VCaP (cell line): Measurements from ENCODE around the gene ZNF296.
A peak's percentile ranks its signal among the peaks of the same experiment; 100 is the strongest.

Experiments
- H3K27ac ChIP-seq: fragments of 450-650 bp; 2 replicates; pipeline ENCODE4 v1.5.1; 2017
- CTCF ChIP-seq: fragments of 450-650 bp; conservative IDR thresholded peaks from 2 replicates; pipeline ENCODE4 v1.5.1; 2017; ENCODE audit warnings: mild to moderate bottlenecking, moderate library complexity

The ZNF296 gene

GRCh38 chr19:45059258-45059965 is 16.9 kb downstream of the ZNF296 start:
- TF ChIP-seq CTCF = peak; percentile 97
- no peak overlapping the region for H3K27ac ChIP-seq

GRCh38 chr19:45058622-45059159 is 17.6 kb downstream of the ZNF296 start:
- no peak for TF ChIP-seq CTCF

GRCh38 chr19:45057444-45057843 is 18.8 kb downstream of the ZNF296 start:
- TF ChIP-seq CTCF = no peak

More at GRCh38 chr19:45058622-45059159, 17.6 kb downstream of the ZNF296 start:
- no peak overlapping the region for H3K27ac ChIP-seq

GRCh38 chr19:45056831-45057230 is 19.4 kb downstream of the ZNF296 start:
- H3K27ac ChIP-seq = no peak overlapping the region
- no peak for TF ChIP-seq CTCF

More at GRCh38 chr19:45057444-45057843, 18.8 kb downstream of the ZNF296 start:
- no peak overlapping the region for H3K27ac ChIP-seq

GRCh38 chr19:45051929-45052579 is 24.2 kb downstream of the ZNF296 start:
- no peak for TF ChIP-seq CTCF
- peak overlapping the region; percentile 8; the same call in 1 of the 2 replicates for H3K27ac ChIP-seq

GRCh38 chr19:45050036-45050435 is 26.2 kb downstream of the ZNF296 start:
- TF ChIP-seq CTCF = no peak
- H3K27ac ChIP-seq = peak overlapping the region; percentile 42

- TF ChIP-seq CTCF = no peak
- peak overlapping the region; percentile 42 for H3K27ac ChIP-seq
These were observed 27.1 kb downstream of the ZNF296 start for GRCh38 chr19:45049073-45049736.
